MG63 (cell line): Measurements from ENCODE around the gene INO80C. TPM values are rescaled to one million over a fixed set of nuclear protein-coding genes. Genes with fewer than 3 reads are reported as not detected.

Source experiments
- DNase-seq: peaks from one replicate; pipeline ENCODE4 v3.0.0-alpha.2; 2020
- H3K27me3 ChIP-seq: fragments of 250-450 bp; sonication (Bioruptor Pico); 2 replicates; pipeline ENCODE4 v1.5.1; 2020; ENCODE audit warnings: mild to moderate bottlenecking, moderate library complexity
- H3K36me3 ChIP-seq: fragments of 250-450 bp; sonication (Bioruptor Pico); 2 replicates; pipeline ENCODE4 v1.5.1; 2020; ENCODE audit warnings: mild to moderate bottlenecking, moderate library complexity
- H3K4me3 ChIP-seq: fragments of 250-450 bp; sonication (Bioruptor Pico); 2 replicates; pipeline ENCODE4 v1.5.1; 2020; ENCODE audit warnings: mild to moderate bottlenecking, moderate library complexity
- H3K9me3 ChIP-seq: fragments of 250-450 bp; sonication (Bioruptor Pico); 2 replicates; pipeline ENCODE4 v1.5.1; 2020; ENCODE audit warnings: mild to moderate bottlenecking, moderate library complexity
- total RNA-seq: library from RNA; depleted of rRNA; stranded (reverse); fragments of >200 nt; shearing (Covaris generic); gene quantifications from 2 replicates; pipeline ENCODE4 v1.2.3, GENCODE V29; 2014; ENCODE audit warnings: low replicate concordance; rRNA removed

Gene INO80C, protein sequence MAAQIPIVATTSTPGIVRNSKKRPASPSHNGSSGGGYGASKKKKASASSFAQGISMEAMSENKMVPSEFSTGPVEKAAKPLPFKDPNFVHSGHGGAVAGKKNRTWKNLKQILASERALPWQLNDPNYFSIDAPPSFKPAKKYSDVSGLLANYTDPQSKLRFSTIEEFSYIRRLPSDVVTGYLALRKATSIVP
- total RNA-seq = 8.5 and 14.1 TPM in 2 replicates

DNA sequence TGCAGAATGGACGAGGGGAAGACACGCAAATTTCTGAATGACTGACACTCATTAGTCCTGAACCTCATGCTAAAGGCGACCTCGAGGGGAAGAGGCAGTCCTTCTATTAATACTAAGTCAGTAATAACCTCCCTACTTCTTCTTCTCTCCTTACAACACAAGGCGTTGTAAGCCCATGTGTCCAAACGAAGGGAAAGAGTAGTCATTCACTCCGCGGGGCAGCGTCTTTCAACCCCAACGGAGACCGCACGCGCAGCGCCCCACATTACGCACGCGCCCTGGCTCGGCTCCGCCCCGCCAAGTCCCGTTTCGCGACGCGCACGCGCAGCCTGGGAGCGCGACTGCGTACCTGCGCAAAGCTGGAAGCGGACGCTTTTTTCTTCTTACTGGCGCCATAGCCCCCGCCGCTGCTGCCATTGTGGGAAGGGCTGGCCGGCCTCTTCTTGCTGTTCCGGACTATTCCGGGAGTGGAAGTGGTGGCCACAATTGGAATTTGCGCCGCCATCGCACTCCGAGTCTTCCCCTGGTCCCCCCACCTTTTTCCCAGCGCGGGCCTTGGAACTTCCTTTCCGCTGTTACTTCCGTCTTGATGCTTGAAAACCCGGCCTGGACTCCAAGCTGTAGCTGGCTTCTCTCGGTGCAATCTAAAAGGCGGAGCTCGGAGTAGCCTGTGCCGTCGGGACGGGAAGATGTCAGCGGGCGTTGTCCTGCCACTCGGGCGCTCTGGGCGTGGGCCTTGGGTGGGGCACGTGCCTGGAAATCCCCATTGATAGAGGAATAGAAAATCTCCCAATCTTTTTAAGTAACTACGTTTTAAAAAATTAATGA is at the start of gene INO80C:
TSS of gene INO80C (minus strand) at position 591 of the 828 bp plus-strand sequence. CDS start at position 505, 86 bp downstream.
- peak within 1 kb of the TSS; percentile 69 for H3K4me3 ChIP-seq
- DNase-seq = peak; percentile 86
- no peaks in the 10 kb centered on the region for H3K27me3 ChIP-seq

DNA sequence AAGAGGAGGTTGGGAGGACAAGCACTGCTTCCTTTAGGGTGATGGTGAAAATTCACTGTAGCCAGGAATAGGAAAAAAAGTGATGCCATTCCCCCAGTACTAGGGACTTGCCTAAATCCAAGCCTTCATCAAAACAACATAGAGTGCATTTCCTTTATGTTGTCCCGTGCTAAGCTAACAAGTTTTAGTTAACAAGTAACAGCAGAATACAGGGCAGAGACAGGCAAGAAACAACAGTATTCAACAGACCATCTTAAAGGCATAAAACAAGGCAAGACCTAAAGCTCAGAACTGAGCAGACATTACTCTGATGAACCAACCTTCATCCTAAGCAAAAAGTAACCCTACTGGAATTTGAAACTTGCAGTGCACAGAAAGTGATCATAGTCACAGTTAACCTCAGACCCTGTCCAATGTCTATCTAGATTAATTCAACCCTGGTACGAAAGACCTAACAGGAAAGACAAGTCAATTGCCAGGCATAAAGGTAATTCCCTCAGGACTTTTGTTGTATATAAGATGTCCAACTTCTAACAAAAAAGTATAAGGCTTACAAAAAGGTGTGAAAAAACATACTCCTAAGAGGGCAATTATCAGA is 49.3 kb upstream of the INO80C start:
- no peak for DNase-seq
- Histone ChIP-seq H3K27me3 (no peaks in the 10 kb centered on the region), H3K9me3 (no peaks in the 10 kb centered on the region), H3K4me3 (no peak overlapping the region), H3K36me3 (no peaks in the 10 kb centered on the region)

More for the DNA sequence above, at the start of gene INO80C:
- Histone ChIP-seq H3K9me3 (no peaks in the 10 kb centered on the region), H3K36me3 (no peaks in the 10 kb centered on the region)

DNA sequence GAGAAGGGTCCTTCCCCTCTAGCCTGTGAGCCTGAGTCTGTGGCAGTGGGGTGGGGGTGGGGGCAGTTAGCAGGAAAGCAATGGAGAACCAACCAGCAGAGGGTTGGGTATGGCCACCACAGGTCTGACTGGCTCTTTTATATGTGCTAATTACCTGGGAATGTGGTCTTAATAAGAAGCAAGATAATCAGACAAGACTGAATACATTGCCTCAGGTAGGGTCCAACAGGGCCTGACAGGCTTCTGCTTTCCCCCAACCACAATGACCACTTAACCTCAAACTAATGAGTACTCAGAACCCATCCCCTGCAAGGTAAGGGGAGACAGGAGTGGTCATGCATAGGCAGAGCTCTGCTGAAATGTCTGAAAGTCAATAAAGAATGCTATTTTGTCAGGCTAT is 44.6 kb upstream of the INO80C start:
- Histone ChIP-seq H3K36me3 (no peaks in the 10 kb centered on the region), H3K27me3 (no peaks in the 10 kb centered on the region), H3K4me3 (no peak overlapping the region), H3K9me3 (peaks cover 3% of the 10 kb centered on the region; the same call in 1 of the 2 replicates)
- no peak for DNase-seq

DNA sequence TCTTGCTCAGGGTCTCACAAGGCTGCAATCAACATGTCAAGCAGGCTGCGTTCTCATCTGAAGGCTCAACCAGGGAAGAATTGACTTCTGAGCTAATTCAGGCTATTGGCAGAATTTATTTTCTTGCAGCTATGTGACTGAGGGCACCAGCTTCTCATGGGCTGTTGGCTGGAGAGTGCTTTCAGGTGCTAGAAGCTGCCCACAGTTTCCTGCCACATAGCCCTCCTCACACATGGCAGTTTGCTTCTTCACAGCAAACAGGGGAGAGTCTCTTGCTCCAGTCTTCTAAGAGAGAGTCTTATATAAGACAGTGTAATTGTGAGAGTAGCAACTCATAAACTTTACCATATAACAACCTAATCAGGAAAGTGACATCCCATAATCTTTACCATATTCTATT is 37.5 kb upstream of the INO80C start:
- Histone ChIP-seq H3K27me3 (no peaks in the 10 kb centered on the region), H3K36me3 (no peaks in the 10 kb centered on the region), H3K4me3 (no peak overlapping the region), H3K9me3 (peaks cover 12% of the 10 kb centered on the region)
- no peak for DNase-seq

DNA sequence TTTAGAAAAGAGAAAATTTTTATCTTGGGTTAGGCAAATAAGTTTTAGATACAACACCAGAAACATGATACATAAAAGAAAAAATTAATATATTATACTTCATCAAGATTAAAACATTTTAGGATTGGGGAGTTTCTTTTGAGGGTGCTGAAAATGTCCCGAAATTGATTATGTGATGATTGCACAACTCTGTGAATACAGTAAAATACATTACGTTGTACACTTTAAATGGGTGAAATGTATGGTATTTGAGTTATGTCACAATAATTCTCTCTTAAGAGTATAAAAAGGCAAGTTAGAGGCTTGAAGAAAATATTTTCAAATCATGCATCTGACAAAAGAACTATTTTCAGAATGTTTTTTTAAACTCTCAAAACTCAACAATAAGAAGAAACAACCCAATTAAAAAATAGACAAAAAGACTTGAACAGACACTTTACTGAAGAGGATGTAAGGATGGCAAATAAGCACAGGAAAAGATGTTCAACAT is 36.2 kb upstream of the INO80C start:
- Histone ChIP-seq H3K36me3 (no peaks in the 10 kb centered on the region), H3K27me3 (no peaks in the 10 kb centered on the region), H3K9me3 (peaks cover 9% of the 10 kb centered on the region), H3K4me3 (no peak overlapping the region)
- no peak for DNase-seq

DNA sequence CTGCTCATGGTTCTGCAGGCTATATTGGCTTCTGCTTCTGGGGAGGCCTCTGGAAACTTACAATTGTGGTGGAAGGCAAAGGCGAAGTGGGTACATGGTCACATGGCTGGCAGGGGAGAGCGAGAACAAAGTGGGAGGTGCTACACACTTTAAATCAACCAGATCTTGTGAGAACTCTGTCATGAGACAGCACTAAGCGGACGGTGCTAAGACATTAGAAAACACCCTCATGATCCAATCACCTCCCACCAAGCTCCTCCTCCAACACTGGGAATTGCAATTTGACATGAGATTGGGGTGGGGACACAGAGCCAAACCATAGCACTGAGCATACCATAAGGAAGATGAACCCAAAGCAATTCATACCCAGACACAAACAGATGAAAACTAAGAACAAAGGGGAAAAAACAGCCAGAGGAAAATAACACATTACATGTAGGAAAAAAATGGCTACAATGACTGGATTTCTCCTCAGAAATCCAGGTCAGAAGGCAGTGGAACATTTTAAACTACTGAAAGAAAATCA is 31.1 kb upstream of the INO80C start:
- no peaks in the 10 kb centered on the region for H3K36me3 ChIP-seq
- no peak for DNase-seq
- H3K27me3 ChIP-seq = no peaks in the 10 kb centered on the region

DNA sequence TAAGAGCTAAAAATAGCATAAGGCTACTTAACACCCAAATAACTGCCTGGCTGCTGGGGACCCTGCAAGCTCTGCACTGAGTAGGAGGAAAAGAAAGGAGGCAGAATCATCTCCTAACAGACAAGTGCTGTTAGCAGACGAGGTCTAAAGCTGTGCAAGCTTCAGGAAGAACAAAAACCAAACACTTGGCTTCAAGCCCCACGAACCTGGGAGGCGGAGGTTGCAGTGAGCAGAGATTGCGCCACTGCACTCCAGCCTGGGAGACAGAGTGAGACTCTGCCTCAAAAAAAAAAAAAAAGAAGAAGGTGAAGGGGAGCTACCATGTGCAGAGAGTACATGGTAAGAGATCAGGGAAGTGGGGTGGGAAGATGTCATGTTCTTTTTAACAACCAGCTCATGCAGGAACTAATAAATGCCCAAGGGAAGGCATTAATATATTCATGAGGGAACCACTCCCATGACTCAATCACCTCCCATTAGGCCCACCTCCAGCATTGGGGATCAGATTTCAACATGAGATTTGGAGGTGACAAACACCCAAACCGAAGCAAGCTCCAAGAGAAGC is 28.8 kb upstream of the INO80C start:
- H3K9me3 ChIP-seq = peaks cover 9% of the 10 kb centered on the region
- H3K36me3 ChIP-seq = no peaks in the 10 kb centered on the region
- no peaks in the 10 kb centered on the region for H3K27me3 ChIP-seq
- no peak overlapping the region for H3K4me3 ChIP-seq
- DNase-seq = no peak

More for the DNA sequence above, 31.1 kb upstream of the INO80C start:
- H3K4me3 ChIP-seq = no peak overlapping the region
- peaks cover 9% of the 10 kb centered on the region for H3K9me3 ChIP-seq

DNA sequence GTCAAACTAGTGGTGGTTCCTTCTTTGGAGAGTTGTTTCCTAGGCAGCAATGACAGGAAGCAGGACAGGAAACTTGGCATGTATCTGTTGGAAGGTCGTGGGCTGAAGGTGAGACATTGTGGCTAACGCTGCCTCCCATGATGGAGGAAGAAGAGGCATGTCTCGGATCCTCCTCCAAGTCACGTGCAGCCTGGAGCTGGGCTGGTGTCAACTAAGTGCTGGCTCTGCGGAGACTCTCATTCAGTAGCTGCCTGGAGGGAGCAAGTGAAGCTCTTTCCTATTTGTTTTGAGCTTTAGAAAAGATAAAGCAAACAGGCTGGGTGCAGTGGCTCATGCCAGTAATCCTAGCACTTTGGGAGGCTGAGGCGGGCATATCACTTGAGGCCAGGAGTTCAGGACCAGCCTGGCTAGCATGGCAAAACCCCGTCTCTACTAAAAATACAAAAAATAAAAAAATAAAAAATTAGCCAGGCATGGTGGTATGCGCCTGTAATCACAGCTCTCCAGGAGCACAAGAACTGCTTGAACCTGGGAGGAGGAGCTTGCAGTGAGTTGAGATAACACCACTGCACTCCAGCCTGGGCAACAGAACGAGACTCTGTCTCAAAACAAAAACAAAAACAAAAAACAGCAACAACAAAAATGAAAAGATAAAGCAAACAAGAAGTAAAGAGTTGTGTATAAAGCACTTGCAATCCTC is 28.2 kb upstream of the INO80C start:
- Histone ChIP-seq H3K9me3 (peaks cover 5% of the 10 kb centered on the region), H3K4me3 (no peak overlapping the region), H3K27me3 (no peaks in the 10 kb centered on the region), H3K36me3 (no peaks in the 10 kb centered on the region)
- DNase-seq = no peak

DNA sequence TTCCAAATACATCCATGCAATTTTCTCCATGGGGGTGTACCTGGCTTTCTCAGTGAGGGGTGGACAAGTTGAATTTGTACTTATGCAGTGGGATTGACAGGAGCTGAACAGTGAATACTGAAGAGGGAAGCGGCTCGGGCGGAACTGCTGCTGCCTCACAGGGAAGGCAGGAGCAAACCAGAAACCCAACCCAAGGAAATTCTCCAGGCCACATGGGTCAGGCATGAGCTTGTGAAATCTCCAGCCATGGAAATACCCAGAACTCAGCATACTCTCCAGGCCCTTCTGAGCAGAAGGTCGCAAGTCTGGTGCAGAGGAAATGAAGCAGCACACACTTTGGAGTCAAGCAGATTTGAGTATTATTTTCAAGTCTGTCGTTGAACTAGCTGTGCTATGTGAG is 26.5 kb upstream of the INO80C start:
- no peak for DNase-seq

DNA sequence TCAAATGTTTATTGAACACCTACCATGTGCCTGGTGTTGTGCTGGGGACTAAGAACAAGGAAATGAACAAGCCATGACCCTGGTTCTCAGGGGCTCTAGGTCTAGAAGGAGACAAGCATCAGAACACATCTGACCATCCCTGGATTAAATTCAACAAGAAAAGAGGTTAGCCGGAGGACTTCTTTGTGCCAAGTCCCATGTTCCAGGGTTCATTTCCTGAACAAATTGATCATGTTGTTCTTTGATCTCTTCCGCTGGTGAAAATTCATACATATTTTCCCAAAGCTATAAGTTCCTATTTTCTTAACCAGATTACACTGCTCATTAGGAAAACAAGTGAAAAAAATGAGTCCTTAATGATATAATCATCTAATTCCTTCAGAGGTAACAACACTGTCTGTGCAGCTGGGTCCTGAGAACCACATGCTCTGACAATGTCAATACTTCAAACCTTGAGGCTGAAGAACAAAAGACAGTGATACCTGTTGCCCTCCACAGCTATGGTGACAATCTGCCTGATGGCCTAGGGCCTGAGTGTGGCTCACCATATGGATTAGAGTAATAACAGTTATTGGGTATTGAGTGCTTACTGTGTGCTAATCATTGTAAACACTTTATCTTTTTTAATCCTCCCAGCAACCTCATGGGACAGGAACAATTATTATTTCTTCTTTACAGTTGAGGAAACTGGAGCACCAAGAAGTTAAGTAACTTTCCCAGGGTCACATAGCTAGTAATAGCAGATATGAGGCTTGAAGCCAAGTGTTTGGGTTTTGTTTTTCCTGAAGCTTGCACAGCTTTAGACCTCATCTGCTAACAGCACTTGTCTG is 24.6 kb upstream of the INO80C start:
- Histone ChIP-seq H3K4me3 (no peak overlapping the region), H3K27me3 (no peaks in the 10 kb centered on the region), H3K36me3 (no peaks in the 10 kb centered on the region), H3K9me3 (no peaks in the 10 kb centered on the region)
- DNase-seq = no peak

More for the DNA sequence above, 26.5 kb upstream of the INO80C start:
- Histone ChIP-seq H3K4me3 (no peak overlapping the region), H3K9me3 (no peaks in the 10 kb centered on the region), H3K27me3 (no peaks in the 10 kb centered on the region), H3K36me3 (no peaks in the 10 kb centered on the region)

DNA sequence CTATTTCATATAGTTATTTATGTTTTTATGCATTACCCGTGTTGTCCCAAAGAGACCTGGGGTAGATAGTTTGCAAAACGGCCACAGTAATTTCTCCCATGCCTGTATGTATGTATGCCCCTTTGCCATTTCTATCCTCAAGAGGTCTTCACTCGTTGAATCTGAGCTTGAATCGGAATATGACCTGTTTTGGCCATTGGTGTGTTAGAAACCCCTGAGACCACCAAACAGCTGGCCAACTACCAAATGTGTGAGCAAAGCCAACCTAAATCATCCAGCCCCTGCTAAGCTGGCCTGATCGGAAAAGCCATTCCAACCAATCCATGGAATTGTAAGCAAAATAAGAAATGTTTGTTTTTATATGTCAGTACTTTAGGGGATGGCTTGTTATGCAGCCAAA is 23.4 kb upstream of the INO80C start:
- H3K4me3 ChIP-seq = no peak overlapping the region
- no peak for DNase-seq
- no peaks in the 10 kb centered on the region for H3K9me3 ChIP-seq
- H3K27me3 ChIP-seq = no peaks in the 10 kb centered on the region
- no peaks in the 10 kb centered on the region for H3K36me3 ChIP-seq

DNA sequence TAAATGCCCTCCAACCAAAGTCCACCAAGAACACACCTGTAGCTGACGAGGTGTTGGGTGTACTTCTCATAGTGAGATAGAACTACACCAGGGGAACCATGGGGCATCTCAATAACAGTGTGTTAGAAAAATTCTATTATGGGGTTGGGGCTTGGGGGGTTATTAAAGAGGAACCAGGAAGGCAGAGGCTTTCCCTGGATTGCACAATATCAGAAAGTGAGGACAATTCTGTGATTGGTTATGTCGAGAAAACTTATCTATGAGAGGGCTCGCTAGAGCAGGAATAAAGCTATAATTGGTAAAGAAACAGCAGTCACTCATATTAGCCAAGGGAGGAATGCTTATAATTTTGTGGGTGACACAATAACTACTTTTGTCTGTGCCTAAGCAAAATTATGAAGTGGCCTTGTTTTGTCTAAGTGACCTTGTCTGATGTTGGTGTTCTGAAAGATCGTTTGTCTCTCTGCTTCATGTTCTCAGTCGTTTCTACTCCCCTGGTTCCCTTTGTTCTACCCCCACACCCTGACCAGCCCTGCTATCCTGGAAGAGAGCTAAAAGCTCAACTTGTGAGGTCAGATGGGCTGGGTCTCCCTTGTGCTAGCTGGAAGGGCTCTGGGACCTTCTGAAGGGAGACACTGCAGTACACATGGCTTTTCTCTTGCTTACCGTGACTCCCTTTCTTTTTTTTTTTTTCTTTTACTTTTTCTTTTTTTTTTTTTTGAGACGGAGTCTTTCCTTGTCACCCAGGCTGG is 21.6 kb upstream of the INO80C start:
- Histone ChIP-seq H3K4me3 (no peak overlapping the region), H3K9me3 (no peaks in the 10 kb centered on the region), H3K27me3 (no peaks in the 10 kb centered on the region), H3K36me3 (no peaks in the 10 kb centered on the region)
- no peak for DNase-seq

DNA sequence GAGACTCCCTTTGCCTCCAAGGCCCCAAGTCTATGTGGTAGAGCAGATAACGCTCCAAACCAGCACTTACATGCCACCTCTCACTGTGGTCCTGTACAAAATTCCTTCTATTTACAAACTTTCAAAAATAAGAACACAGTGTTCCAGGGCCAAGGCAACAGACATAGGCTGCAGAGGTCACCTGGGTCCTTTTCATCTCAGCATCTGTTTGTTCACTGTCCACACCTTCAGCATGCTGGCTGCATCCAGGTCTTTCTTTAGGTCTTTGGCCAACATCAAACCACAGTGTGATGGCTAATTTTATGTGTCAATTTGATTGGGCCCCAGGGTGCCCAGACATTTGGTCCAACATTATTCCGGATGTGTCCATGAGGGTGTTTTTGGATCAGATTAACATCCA is 20.0 kb upstream of the INO80C start:
- DNase-seq = no peak
- H3K9me3 ChIP-seq = no peaks in the 10 kb centered on the region
- no peak overlapping the region for H3K4me3 ChIP-seq
- H3K27me3 ChIP-seq = no peaks in the 10 kb centered on the region
- H3K36me3 ChIP-seq = no peaks in the 10 kb centered on the region

DNA sequence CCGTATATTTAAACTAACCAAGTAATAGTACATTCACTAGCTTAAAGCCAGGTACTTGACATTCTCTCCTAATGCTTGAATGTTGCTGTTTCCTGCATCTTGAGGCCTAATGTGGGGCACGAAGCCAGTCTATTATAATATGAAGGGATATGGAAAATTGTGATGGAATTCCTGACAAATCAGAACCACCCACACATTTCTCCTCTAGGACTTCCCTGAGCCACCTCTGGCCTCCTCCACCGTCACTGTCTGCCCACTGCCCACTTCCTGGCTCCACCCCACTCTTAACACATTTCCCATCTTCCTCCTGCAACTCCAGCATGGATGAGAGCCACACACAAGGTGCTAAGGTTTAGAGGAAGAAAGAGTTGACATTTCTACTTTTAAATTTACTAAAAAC is 19.0 kb upstream of the INO80C start:
- Histone ChIP-seq H3K9me3 (no peaks in the 10 kb centered on the region), H3K4me3 (no peak overlapping the region), H3K36me3 (no peaks in the 10 kb centered on the region), H3K27me3 (no peaks in the 10 kb centered on the region)
- peak; percentile 3 for DNase-seq

DNA sequence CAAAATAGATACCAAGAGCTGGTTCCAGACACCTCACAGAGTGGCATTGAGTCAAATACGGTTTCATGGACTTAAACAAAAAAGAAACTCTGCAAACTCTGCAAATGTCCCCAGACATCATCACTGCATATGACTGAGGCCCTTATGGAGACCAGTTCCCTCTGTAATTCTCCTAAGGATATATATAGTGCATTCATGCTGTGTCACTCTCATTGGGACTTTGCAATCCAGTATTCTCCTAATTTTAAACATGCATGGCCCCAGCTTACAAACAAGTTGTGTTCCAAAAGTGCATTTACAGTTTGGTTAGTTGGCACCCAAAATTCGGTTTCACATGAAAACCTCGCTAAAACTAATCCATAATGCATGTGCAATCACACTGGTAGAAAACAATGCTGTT is 18.6 kb upstream of the INO80C start:
- Histone ChIP-seq H3K27me3 (no peaks in the 10 kb centered on the region), H3K9me3 (no peaks in the 10 kb centered on the region), H3K36me3 (no peaks in the 10 kb centered on the region), H3K4me3 (no peak overlapping the region)
- DNase-seq = no peak
